Measurements from ENCODE around the gene KAT6B. TPM values are rescaled to one million over a fixed set of nuclear protein-coding genes. Genes with fewer than 3 reads are reported as not detected.
"Not testable (repeated sequence)": the region's sequence is repeated elsewhere in the genome, so short reads cannot be mapped to it uniquely, and the experiment has no call there.

Gene KAT6B
- total and polyA plus RNA-seq, 8 donors, result 3.7 to 109 (median 34.3) TPM

- H3K9me3 ChIP-seq, result peaks cover 0 to 5% (median 2%) of the 10 kb centered on the region in 4 donors
- intact Hi-C loops (cut with DNase I; ENCODE audit: low total_unique reads), result no loop called here
- no peaks in the 10 kb centered on the region for H3K27me3 ChIP-seq
- H3K4me1 ChIP-seq, result peaks cover 2 to 77% (median 31%) of the 10 kb centered on the region in 4 donors
- H3K4me3 ChIP-seq, result no peak overlapping the region
- 82 to 100% (median 89%) methylated on average over 1 of the region's 1 CpG for WGBS, 5 donors
- no peak for TF ChIP-seq POLR2A (IDR thresholded peaks at IDR 0.05)
- no peak for TF ChIP-seq EP300 (IDR thresholded peaks at IDR 0.05)
- no peak for DNase-seq
- H3K36me3 ChIP-seq, result no peaks in the 10 kb centered on the region
- H3K27ac ChIP-seq, result no peak overlapping the region
These were observed 89.9 kb downstream of the KAT6B start for GRCh38 chr10:74916283-74916682.

- Histone ChIP-seq H3K27me3 (no peaks in the 10 kb centered on the region), H3K9me3 (peaks cover 0 to 5% (median 2%) of the 10 kb centered on the region in 4 donors), H3K36me3 (no peaks in the 10 kb centered on the region), H3K4me1 (peaks cover 15 to 77% (median 43%) of the 10 kb centered on the region in 4 donors), H3K4me3 (no peak overlapping the region), H3K27ac (no peak overlapping the region)
- TF ChIP-seq POLR2A (IDR thresholded peaks at IDR 0.05) (no peak), POLR2AphosphoS5 (IDR thresholded peaks at IDR 0.05) (peak in 1 of 3 donors; percentile 23)
- DNase-seq, result no peak
- intact Hi-C loops (cut with DNase I; ENCODE audit: low total_unique reads), result no loop called here
These were observed 91.2 kb downstream of the KAT6B start for GRCh38 chr10:74917481-74918077.

GRCh38 chr10:74919671-74920070 lies 93.3 kb downstream of the KAT6B start:
- Histone ChIP-seq H3K36me3 (no peaks in the 10 kb centered on the region), H3K4me3 (no peak overlapping the region), H3K27me3 (no peaks in the 10 kb centered on the region), H3K27ac (no peak overlapping the region), H3K9me3 (peaks cover 0 to 5% (median 2%) of the 10 kb centered on the region in 4 donors), H3K4me1 (peaks cover 27 to 77% (median 54%) of the 10 kb centered on the region in 4 donors)
- intact Hi-C loops (cut with DNase I; ENCODE audit: low total_unique reads), result no loop called here
- TF ChIP-seq POLR2A (IDR thresholded peaks at IDR 0.05) (no peak), CTCF (IDR thresholded peaks at IDR 0.05) (no peak), EP300 (IDR thresholded peaks at IDR 0.05) (no peak), POLR2AphosphoS5 (IDR thresholded peaks at IDR 0.05) (no peak)
- DNase-seq, result no peak

DNA sequence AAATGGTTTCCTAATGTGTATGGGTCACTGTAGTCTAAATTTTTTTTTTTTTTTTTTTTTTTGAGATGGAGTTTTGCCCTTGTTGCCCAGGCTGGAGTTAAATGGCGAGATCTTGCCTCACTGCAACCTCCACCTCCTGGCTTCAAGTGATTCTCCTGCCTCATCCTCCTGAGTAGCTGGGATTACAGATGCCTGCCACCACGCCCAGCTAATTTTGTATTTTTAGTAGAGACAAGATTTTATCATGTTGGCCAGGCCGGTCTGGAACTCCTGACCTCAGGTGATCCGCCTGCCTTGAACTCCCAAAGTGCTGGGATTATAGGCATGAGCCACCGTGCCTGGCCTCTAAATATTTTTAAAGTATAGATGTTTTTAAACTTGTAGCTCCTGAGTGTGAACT lies 94.7 kb downstream of the KAT6B start:
- H3K4me3 ChIP-seq; intact Hi-C loops (cut with DNase I; ENCODE audit: low total_unique reads); H3K9me3 ChIP-seq; H3K27me3 ChIP-seq; H3K36me3 ChIP-seq; DNase-seq; H3K27ac ChIP-seq: not testable (repeated sequence)
- 90 to 99% (median 96%) methylated on average over 5 of the region's 5 CpGs for WGBS, 5 donors
- peaks cover 35 to 77% (median 66%) of the 10 kb centered on the region in 4 donors for H3K4me1 ChIP-seq

- TF ChIP-seq POLR2A (IDR thresholded peaks at IDR 0.05) (no peak), EP300 (IDR thresholded peaks at IDR 0.05) (no peak), POLR2AphosphoS5 (IDR thresholded peaks at IDR 0.05) (no peak), CTCF (IDR thresholded peaks at IDR 0.05) (no peak)
- Histone ChIP-seq H3K27me3 (no peaks in the 10 kb centered on the region), H3K36me3 (no peaks in the 10 kb centered on the region), H3K9me3 (peaks cover 0 to 5% (median 2%) of the 10 kb centered on the region in 4 donors), H3K27ac (peak overlapping the region in 3 of 5 donors; percentile 0 to 87 (median 37)), H3K4me1 (peaks cover 41 to 77% (median 65%) of the 10 kb centered on the region in 4 donors), H3K4me3 (no peak overlapping the region)
- intact Hi-C loops (cut with DNase I; ENCODE audit: low total_unique reads), result no loop called here
- WGBS, 5 donors, result 33 to 57% (median 50%) methylated on average over 2 of the region's 2 CpGs
- no peak for DNase-seq
These were observed 95.3 kb downstream of the KAT6B start for GRCh38 chr10:74921744-74922143.

GRCh38 chr10:74922921-74923320 lies 96.5 kb downstream of the KAT6B start:
- Histone ChIP-seq H3K9me3 (peaks cover 0 to 5% (median 2%) of the 10 kb centered on the region in 4 donors), H3K36me3 (no peaks in the 10 kb centered on the region), H3K27me3 (no peaks in the 10 kb centered on the region), H3K27ac (peak overlapping the region in 4 of 5 donors; percentile 55 to 87 (median 80)), H3K4me1 (peaks cover 52 to 77% (median 67%) of the 10 kb centered on the region in 4 donors), H3K4me3 (no peak overlapping the region)
- 32 to 77% (median 42%) methylated on average over 1 of the region's 1 CpG for WGBS, 5 donors
- no peak for DNase-seq
- no peak for TF ChIP-seq POLR2AphosphoS5 (IDR thresholded peaks at IDR 0.05)
- intact Hi-C loops (cut with DNase I; ENCODE audit: low total_unique reads), result no loop called here

All from stomach (tissue), 9 donors.